Testis (tissue), 3 donors: ENCODE data around the gene SAV1. TPM values are rescaled to one million over a fixed set of nuclear protein-coding genes. Genes with fewer than 3 reads are reported as not detected.
A peak's percentile ranks its signal among the peaks of the same experiment; 100 is the strongest.

Experiments
- DNase-seq: peaks from one replicate; pipeline ENCODE4 v3.0.0-alpha.2; 2019
- H3K27ac ChIP-seq, 2 donors: fragments of 200-600 bp; sonication (generic); one replicate each; pipeline ENCODE4 v1.5.1; 2019
- H3K27me3 ChIP-seq: fragments of 200-600 bp; sonication (generic); one replicate; pipeline ENCODE4 v1.5.1; 2019
- H3K36me3 ChIP-seq: fragments of 200-600 bp; sonication (generic); one replicate; pipeline ENCODE4 v1.5.1; 2017; ENCODE audit warnings: low read depth; ENCODE audit errors: missing control alignments
- H3K4me1 ChIP-seq: fragments of 200-600 bp; sonication (generic); one replicate; pipeline ENCODE4 v1.5.1; 2019
- H3K4me3 ChIP-seq, 2 donors: fragments of 200-600 bp; sonication (generic); one replicate each; pipeline ENCODE4 v1.5.1; 2017 to 2019
- H3K9me3 ChIP-seq: fragments of 200-600 bp; sonication (generic); one replicate; pipeline ENCODE4 v1.5.1; 2017
- CTCF ChIP-seq, 3 experiments: fragments of 450-650 bp in 2 of 3; fragments of 200-600 bp in 1 of 3; sonication (generic) in 1 of 3; IDR thresholded peaks; one replicate each; pipeline ENCODE4 v1.5.1; 2016 to 2019; ENCODE audit warnings: antibody characterized with exemption in 3 of 3, mild to moderate bottlenecking in 2 of 3, moderate library complexity in 1 of 3
- POLR2A ChIP-seq: fragments of 450-650 bp; IDR thresholded peaks from one replicate; pipeline ENCODE4 v1.6.1; 2017; ENCODE audit warnings: antibody characterized with exemption, mild to moderate bottlenecking, moderate library complexity
- WGBS, 2 donors: methylation state at CpG; one replicate each; pipeline ENCODE4 v1.1.5; 2018; 5-methylcytosine and 5-hydroxymethylcytosine counted together
- intact Hi-C: fragments of 100-400 bp; cut with DNase I; formaldehyde crosslinking; loops from one replicate; pipeline ENCODE4 v1.15.1; 2023; ENCODE audit warnings: low total_unique reads
- polyA plus RNA-seq: library from polyadenylated mRNA; stranded (reverse); fragments of 350-450 nt; fragmentation: Illumina TruSeq; extraction: RNeasy Lipid Tissue Mini Kit (QIAGEN cat#74804); gene quantifications from one replicate; pipeline ENCODE4 v1.2.3, GENCODE V29; 2014; ENCODE audit warnings: low read depth, low replicate concordance; ENCODE audit not compliant: insufficient read depth
- total RNA-seq, 2 donors: library from RNA; depleted of rRNA; stranded (reverse); fragments of >200 nt; gene quantifications; one replicate each; pipeline ENCODE4 v1.2.3, GENCODE V29; 2016

SAV1 gene
- total and polyA plus RNA-seq, 3 donors from 2014 or later: 40.4 to 53.5 (median 40.9) TPM

GRCh38 chr14:50602035-50602434 lies 66.1 kb downstream of the SAV1 start:
- DNase-seq: no peak
- TF ChIP-seq POLR2A: no peak
- no peak for TF ChIP-seq CTCF (IDR thresholded peaks at IDR 0.05)
- intact Hi-C loops: no loop called here

DNA sequence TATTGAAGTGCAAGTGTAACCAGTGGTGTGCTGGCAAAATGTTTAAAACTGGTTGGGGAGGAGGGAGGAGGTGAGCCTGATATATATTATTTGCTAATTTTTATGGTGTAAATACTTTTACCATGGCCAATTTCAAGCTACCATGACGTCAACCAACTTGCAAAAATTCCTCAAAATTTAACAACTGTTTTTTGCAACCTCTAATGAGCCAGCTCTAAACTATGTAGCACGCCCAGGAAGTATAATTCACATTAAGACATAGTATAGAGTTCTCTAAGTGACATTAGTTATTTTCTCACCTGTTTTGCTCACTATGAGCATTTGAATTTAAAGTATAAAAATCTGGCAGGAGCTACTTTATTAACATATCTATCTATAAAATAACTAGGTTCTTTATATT lies 66.7 kb downstream of the SAV1 start:
- DNase-seq: no peak

More at GRCh38 chr14:50602035-50602434, 66.1 kb downstream of the SAV1 start:
- Histone ChIP-seq H3K9me3 (no peaks in the 10 kb centered on the region), H3K4me3 (no peak overlapping the region), H3K27ac (no peak overlapping the region), H3K36me3 (no peaks in the 10 kb centered on the region), H3K27me3 (no peaks in the 10 kb centered on the region), H3K4me1 (no peaks in the 10 kb centered on the region)
- 77 to 89% methylated on average over 3 of the region's 3 CpGs for WGBS, 2 donors

GRCh38 chr14:50600849-50601248 lies 67.3 kb downstream of the SAV1 start:
- Histone ChIP-seq H3K4me1 (no peaks in the 10 kb centered on the region), H3K9me3 (no peaks in the 10 kb centered on the region), H3K27ac (no peak overlapping the region), H3K4me3 (no peak overlapping the region), H3K36me3 (no peaks in the 10 kb centered on the region), H3K27me3 (no peaks in the 10 kb centered on the region)
- intact Hi-C loops: no loop called here
- 87% methylated on average over 5 of the region's 5 CpGs for WGBS, 2 donors
- no peak for DNase-seq
- TF ChIP-seq CTCF (IDR thresholded peaks at IDR 0.05) (no peak), POLR2A (no peak)

More for the DNA sequence above, 66.7 kb downstream of the SAV1 start:
- no peaks in the 10 kb centered on the region for H3K27me3 ChIP-seq
- intact Hi-C loops: no loop called here
- no peaks in the 10 kb centered on the region for H3K9me3 ChIP-seq
- no peaks in the 10 kb centered on the region for H3K4me1 ChIP-seq
- no peak overlapping the region for H3K4me3 ChIP-seq
- no peak for TF ChIP-seq CTCF (IDR thresholded peaks at IDR 0.05)
- no peak for TF ChIP-seq POLR2A
- 95 to 97% methylated on average over 2 of the region's 2 CpGs for WGBS, 2 donors
- no peak overlapping the region for H3K27ac ChIP-seq
- no peaks in the 10 kb centered on the region for H3K36me3 ChIP-seq

DNA sequence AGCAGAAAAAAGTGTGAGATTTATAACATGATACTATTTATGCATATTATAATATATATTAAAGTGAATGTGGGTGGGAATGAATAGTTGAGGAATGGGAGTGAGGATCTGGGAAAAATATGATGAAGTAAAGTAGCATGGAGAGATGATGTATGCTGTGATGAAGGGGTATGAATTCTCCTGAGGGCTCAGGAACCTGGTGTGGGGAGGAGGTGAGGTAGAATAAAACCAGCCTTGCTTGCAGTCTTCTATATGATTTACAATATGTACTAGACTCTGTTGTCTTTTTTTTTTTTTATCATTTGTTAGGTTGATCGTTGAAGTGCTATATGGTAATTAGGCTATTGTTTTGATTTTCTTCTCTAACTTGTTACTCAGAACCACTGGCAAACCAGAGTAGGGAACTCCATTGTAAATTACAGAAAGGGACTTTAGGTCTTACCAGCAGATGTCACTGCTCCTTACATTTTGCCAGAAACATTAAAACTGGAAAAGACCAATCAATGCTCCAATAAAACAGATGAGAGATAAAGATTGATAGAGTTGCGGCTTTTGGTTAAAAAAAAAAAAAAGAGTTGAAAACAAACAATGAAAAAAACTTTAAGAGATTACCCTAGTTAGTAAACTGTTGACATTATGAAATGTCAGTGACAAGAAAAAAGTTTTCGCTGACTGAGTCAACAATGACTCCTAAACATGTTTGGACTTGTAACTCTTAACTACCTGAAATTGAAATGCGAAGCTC lies 68.2 kb downstream of the SAV1 start:
- intact Hi-C loops: no loop called here
- Histone ChIP-seq H3K27ac (no peak overlapping the region), H3K36me3 (no peaks in the 10 kb centered on the region), H3K27me3 (no peaks in the 10 kb centered on the region), H3K4me3 (no peak overlapping the region), H3K9me3 (no peaks in the 10 kb centered on the region), H3K4me1 (no peaks in the 10 kb centered on the region)
- TF ChIP-seq POLR2A (no peak), CTCF (IDR thresholded peaks at IDR 0.05) (peak; percentile 8 to 48 (median 44))
- WGBS, 2 donors: 62 to 66% methylated on average over 4 of the region's 4 CpGs
- no peak for DNase-seq

- Histone ChIP-seq H3K27me3 (no peaks in the 10 kb centered on the region), H3K9me3 (no peaks in the 10 kb centered on the region), H3K27ac (no peak overlapping the region), H3K4me1 (no peaks in the 10 kb centered on the region), H3K4me3 (no peak overlapping the region), H3K36me3 (no peaks in the 10 kb centered on the region)
- intact Hi-C loops: no loop called here
- DNase-seq: no peak
- no peak for TF ChIP-seq POLR2A
- TF ChIP-seq CTCF (IDR thresholded peaks at IDR 0.05): no peak
These were observed 69.3 kb downstream of the SAV1 start for GRCh38 chr14:50598765-50599164.
